Measurements from ENCODE around the gene KRTAP9-7.
"Not testable (repeated sequence)": the region's sequence is repeated elsewhere in the genome, so short reads cannot be mapped to it uniquely, and the experiment has no call there.

The KRTAP9-7 gene

GRCh38 chr17:41265078-41265477, 10.4 kb upstream of the KRTAP9-7 start, which contains the start of gene KRTAP9-6:
Gene KRTAP9-6 (plus strand): TSS chr17:41265378. CDS start chr17:41265378, 0 bp downstream.
- no peak within 1 kb of the TSS for H3K27ac ChIP-seq (replicated peaks)
- H3K4me3 ChIP-seq (replicated peaks; ENCODE audit: insufficient read depth, low read length): no peak within 1 kb of the TSS
- no peak for DNase-seq (ENCODE audit: low read depth in 1 of 2, low spot score in 1 of 2)
- TF ChIP-seq GABPA (IDR thresholded peaks at IDR 0.05; ENCODE audit: low read depth) (no peak), POLR2AphosphoS5 (IDR thresholded peaks at IDR 0.05; ENCODE audit: low read depth) (no peak), SPI1 (IDR thresholded peaks at IDR 0.05; ENCODE audit: borderline replicate concordance, low read depth) (no peak)
- TF ChIP-seq, protein P1, sequence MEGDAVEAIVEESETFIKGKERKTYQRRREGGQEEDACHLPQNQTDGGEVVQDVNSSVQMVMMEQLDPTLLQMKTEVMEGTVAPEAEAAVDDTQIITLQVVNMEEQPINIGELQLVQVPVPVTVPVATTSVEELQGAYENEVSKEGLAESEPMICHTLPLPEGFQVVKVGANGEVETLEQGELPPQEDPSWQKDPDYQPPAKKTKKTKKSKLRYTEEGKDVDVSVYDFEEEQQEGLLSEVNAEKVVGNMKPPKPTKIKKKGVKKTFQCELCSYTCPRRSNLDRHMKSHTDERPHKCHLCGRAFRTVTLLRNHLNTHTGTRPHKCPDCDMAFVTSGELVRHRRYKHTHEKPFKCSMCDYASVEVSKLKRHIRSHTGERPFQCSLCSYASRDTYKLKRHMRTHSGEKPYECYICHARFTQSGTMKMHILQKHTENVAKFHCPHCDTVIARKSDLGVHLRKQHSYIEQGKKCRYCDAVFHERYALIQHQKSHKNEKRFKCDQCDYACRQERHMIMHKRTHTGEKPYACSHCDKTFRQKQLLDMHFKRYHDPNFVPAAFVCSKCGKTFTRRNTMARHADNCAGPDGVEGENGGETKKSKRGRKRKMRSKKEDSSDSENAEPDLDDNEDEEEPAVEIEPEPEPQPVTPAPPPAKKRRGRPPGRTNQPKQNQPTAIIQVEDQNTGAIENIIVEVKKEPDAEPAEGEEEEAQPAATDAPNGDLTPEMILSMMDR (IDR thresholded peaks at IDR 0.05; ENCODE audit: insufficient read depth, low read length): no peak
- TF ChIP-seq, protein P2, sequence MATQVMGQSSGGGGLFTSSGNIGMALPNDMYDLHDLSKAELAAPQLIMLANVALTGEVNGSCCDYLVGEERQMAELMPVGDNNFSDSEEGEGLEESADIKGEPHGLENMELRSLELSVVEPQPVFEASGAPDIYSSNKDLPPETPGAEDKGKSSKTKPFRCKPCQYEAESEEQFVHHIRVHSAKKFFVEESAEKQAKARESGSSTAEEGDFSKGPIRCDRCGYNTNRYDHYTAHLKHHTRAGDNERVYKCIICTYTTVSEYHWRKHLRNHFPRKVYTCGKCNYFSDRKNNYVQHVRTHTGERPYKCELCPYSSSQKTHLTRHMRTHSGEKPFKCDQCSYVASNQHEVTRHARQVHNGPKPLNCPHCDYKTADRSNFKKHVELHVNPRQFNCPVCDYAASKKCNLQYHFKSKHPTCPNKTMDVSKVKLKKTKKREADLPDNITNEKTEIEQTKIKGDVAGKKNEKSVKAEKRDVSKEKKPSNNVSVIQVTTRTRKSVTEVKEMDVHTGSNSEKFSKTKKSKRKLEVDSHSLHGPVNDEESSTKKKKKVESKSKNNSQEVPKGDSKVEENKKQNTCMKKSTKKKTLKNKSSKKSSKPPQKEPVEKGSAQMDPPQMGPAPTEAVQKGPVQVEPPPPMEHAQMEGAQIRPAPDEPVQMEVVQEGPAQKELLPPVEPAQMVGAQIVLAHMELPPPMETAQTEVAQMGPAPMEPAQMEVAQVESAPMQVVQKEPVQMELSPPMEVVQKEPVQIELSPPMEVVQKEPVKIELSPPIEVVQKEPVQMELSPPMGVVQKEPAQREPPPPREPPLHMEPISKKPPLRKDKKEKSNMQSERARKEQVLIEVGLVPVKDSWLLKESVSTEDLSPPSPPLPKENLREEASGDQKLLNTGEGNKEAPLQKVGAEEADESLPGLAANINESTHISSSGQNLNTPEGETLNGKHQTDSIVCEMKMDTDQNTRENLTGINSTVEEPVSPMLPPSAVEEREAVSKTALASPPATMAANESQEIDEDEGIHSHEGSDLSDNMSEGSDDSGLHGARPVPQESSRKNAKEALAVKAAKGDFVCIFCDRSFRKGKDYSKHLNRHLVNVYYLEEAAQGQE (IDR thresholded peaks at IDR 0.05; ENCODE audit: insufficient replicate concordance, low read depth): no peak
- no peaks in the 10 kb centered on the region for H3K27me3 ChIP-seq (ENCODE audit: insufficient read depth, poor library complexity, severe bottlenecking)

GRCh38 chr17:41267711-41268110, 7.8 kb upstream of the KRTAP9-7 start:
- DNase-seq (ENCODE audit: low read depth in 1 of 2, low spot score in 1 of 2): peak in 1 of 2 experiments; percentile 3
- Histone ChIP-seq H3K27ac (replicated peaks) (no peak overlapping the region), H3K27me3 (ENCODE audit: insufficient read depth, poor library complexity, severe bottlenecking) (no peaks in the 10 kb centered on the region), H3K4me3 (replicated peaks; ENCODE audit: insufficient read depth, low read length) (no peak overlapping the region)
- TF ChIP-seq, protein P1 (IDR thresholded peaks at IDR 0.05; ENCODE audit: insufficient read depth, low read length): no peak
- no peak for TF ChIP-seq SPI1 (IDR thresholded peaks at IDR 0.05; ENCODE audit: borderline replicate concordance, low read depth)
- TF ChIP-seq POLR2AphosphoS5 (IDR thresholded peaks at IDR 0.05; ENCODE audit: low read depth): no peak
- TF ChIP-seq, protein P2 (IDR thresholded peaks at IDR 0.05; ENCODE audit: insufficient replicate concordance, low read depth): no peak
- TF ChIP-seq GABPA (IDR thresholded peaks at IDR 0.05; ENCODE audit: low read depth): no peak

GRCh38 chr17:41271323-41271722, 4.2 kb upstream of the KRTAP9-7 start:
- H3K4me3 ChIP-seq (replicated peaks; ENCODE audit: insufficient read depth, low read length); H3K27ac ChIP-seq (replicated peaks); DNase-seq (ENCODE audit: low read depth in 1 of 2, low spot score in 1 of 2): not testable (repeated sequence)

DNA sequence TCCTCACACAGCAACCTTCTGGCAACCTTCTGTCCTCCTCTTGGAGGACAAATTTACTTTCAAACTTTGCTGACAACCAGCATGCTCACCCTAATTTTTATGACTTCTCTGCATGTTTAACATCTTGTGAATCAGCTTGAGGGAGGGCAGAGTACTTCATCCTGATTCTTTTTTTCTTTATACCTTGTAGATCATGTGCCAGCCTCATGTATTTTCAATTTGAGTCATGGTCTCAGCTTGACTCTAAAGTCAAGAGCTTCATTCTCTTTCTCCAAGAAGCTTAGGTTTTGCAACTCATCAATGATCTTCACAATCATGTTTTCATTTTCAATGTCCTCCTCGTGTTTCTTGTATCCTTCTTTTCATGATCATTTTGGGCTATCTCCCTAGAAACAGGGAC, 3.6 kb upstream of the KRTAP9-7 start:
- Histone ChIP-seq H3K4me3 (replicated peaks; ENCODE audit: insufficient read depth, low read length) (no peak overlapping the region), H3K27ac (replicated peaks) (no peak overlapping the region), H3K27me3 (ENCODE audit: insufficient read depth, poor library complexity, severe bottlenecking) (no peaks in the 10 kb centered on the region)
- TF ChIP-seq GABPA (IDR thresholded peaks at IDR 0.05; ENCODE audit: low read depth): no peak
- no peak for TF ChIP-seq SPI1 (IDR thresholded peaks at IDR 0.05; ENCODE audit: borderline replicate concordance, low read depth)
- TF ChIP-seq, protein P2 (IDR thresholded peaks at IDR 0.05; ENCODE audit: insufficient replicate concordance, low read depth): no peak
- DNase-seq (ENCODE audit: low read depth in 1 of 2, low spot score in 1 of 2): no peak

More at GRCh38 chr17:41271323-41271722, 4.2 kb upstream of the KRTAP9-7 start:
- H3K27me3 ChIP-seq (ENCODE audit: insufficient read depth, poor library complexity, severe bottlenecking): not testable (repeated sequence)
